Loucy (cell line): Measurements from ENCODE around the gene SFRP5.

ENCODE experiments used
- CTCF ChIP-seq: fragments of 200-600 bp; sonication (generic); conservative IDR thresholded peaks from 2 replicates; pipeline ENCODE4 v1.5.1; 2014; ENCODE audit warnings: mild to moderate bottlenecking, antibody characterized with exemption, low read length
- EZH2phosphoT487 ChIP-seq: fragments of 200-600 bp; IDR thresholded peaks from 2 replicates; pipeline ENCODE4 v1.6.1; 2018; ENCODE audit warnings: antibody characterized with exemption, mild to moderate bottlenecking, moderate library complexity, borderline replicate concordance

DNA sequence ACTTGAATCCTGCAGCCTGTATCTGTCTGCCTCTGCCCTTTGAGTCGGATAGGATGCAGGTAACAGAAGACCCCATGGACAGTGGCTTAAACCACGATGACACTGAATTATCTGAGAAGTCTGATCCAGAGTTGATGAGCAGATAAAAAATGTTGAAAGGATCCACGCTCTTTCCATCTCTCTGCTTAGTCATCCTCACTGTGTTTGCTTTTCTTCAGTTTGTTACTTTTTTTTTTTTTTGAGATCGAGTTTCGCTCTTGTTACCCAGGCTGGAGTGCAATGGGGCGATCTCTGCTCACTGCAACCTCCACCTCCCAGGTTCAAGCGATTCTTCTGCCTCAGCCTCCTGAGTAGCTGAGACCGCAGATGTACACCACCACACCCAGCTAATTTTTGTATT is 40.9 kb upstream of the SFRP5 start:
- TF ChIP-seq CTCF (no peak), EZH2phosphoT487 (no peak)
